LNCAP (cell line): ENCODE measurements around the gene UBR4.

Experiments used
- CTCF ChIP-seq: fragments of 450-650 bp; IDR thresholded peaks from 2 replicates; pipeline ENCODE4 v1.5.1; 2017; ENCODE audit warnings: mild to moderate bottlenecking

The UBR4 gene

GRCh38 chr1:19203440-19203839 lies 6.6 kb downstream of the UBR4 start:
- no peak for TF ChIP-seq CTCF

- no peak for TF ChIP-seq CTCF
Measured at GRCh38 chr1:19202396-19202795, 7.7 kb downstream of the UBR4 start.

GRCh38 chr1:19199969-19200604 lies 10.0 kb downstream of the UBR4 start:
- no peak for TF ChIP-seq CTCF

GRCh38 chr1:19199329-19199968 lies 10.6 kb downstream of the UBR4 start:
- TF ChIP-seq CTCF, result no peak

- no peak for TF ChIP-seq CTCF
Measured at GRCh38 chr1:19198820-19199219, 11.2 kb downstream of the UBR4 start.

- no peak for TF ChIP-seq CTCF
Measured at GRCh38 chr1:19197845-19198244, 12.2 kb downstream of the UBR4 start.

- no peak for TF ChIP-seq CTCF
Measured at GRCh38 chr1:19196331-19196730, 13.7 kb downstream of the UBR4 start.
